Upper lobe of left lung (tissue), 6 donors: ENCODE data around the gene CYB561D1. TPM values are rescaled to one million over a fixed set of nuclear protein-coding genes. Genes with fewer than 3 reads are reported as not detected.

Experiments used
- ATAC-seq, 2 donors: fragments of 200-7000 bp; cut with Tn5 transposase; one replicate each; pipeline ENCODE4 v1.9.1; 2022; ENCODE audit warnings: mild to moderate bottlenecking in 2 of 2, moderate library complexity in 2 of 2; ENCODE audit not compliant: low FRiP score in 2 of 2
- DNase-seq, 2 donors: peaks; one replicate each; pipeline ENCODE4 v3.0.0-alpha.2; 2019 to 2020
- H3K27ac ChIP-seq, 4 donors: fragments of 200-600 bp; sonication (generic); one replicate each; pipeline ENCODE4 v1.5.1; 2016 to 2019
- H3K27me3 ChIP-seq, 4 donors: fragments of 200-600 bp; sonication (generic); one replicate each; pipeline ENCODE4 v1.5.1; 2017 to 2019
- H3K36me3 ChIP-seq, 4 donors: fragments of 200-600 bp; sonication (generic); one replicate each; pipeline ENCODE4 v1.5.1; 2016 to 2019
- H3K4me1 ChIP-seq, 4 donors: fragments of 200-600 bp; sonication (generic); one replicate each; pipeline ENCODE4 v1.5.1; 2018 to 2019
- H3K4me3 ChIP-seq, 4 donors: fragments of 200-600 bp; sonication (generic); one replicate each; pipeline ENCODE4 v1.5.1; 2017 to 2019; ENCODE audit warnings: mild to moderate bottlenecking in 2 of 4, moderate library complexity in 1 of 4
- H3K9me3 ChIP-seq, 4 donors: fragments of 200-600 bp; sonication (generic); one replicate each; pipeline ENCODE4 v1.5.1; 2018 to 2019
- CTCF ChIP-seq, 6 experiments: fragments of 450-650 bp in 4 of 6; fragments of 200-600 bp in 2 of 6; sonication (generic) in 2 of 6; IDR thresholded peaks; one replicate each; pipeline ENCODE4 v1.5.1; 2016 to 2019; ENCODE audit warnings: antibody characterized with exemption in 6 of 6
- EP300 ChIP-seq, 4 donors: sonication (generic); formaldehyde crosslinking; IDR thresholded peaks; one replicate each; pipeline ENCODE4 v1.5.1; 2017; ENCODE audit warnings: antibody characterized with exemption in 4 of 4, control low read depth in 2 of 4
- POLR2A ChIP-seq, 4 donors: fragments of 450-650 bp; IDR thresholded peaks; one replicate each; pipeline ENCODE4 v1.5.1; 2016 to 2017; ENCODE audit warnings: antibody characterized with exemption in 4 of 4, mild to moderate bottlenecking in 2 of 4
- POLR2AphosphoS5 ChIP-seq, 2 donors: sonication (generic); formaldehyde crosslinking; IDR thresholded peaks; one replicate each; pipeline ENCODE4 v1.5.1; 2017; ENCODE audit warnings: antibody characterized with exemption in 2 of 2
- WGBS, 2 donors: methylation state at CpG; one replicate each; pipeline ENCODE4 v1.1.5; 2017 to 2018; 5-methylcytosine and 5-hydroxymethylcytosine counted together
- total RNA-seq, 6 donors: library from RNA; depleted of rRNA in 4 of 6; stranded (reverse); fragments of >200 nt in 4 of 6; gene quantifications; one replicate each; pipeline versions ENCODE4 v1.1.0 to v1.2.1, GENCODE V29; 2016 to 2021
- donor health status: DM: no; HTN: no; CAD: no; lungs with moderate emphysema.
- donor health status: DM: no; HTN: yes; CAD: no; lungs with severe emphysema.

CYB561D1 gene
- total RNA-seq, 6 donors from 2014 or later: 4.2 to 16.4 (median 9.9) TPM

- Histone ChIP-seq H3K9me3 (no peaks in the 10 kb centered on the region), H3K4me1 (peaks cover 10 to 36% (median 20%) of the 10 kb centered on the region in 4 donors), H3K4me3 (no peak overlapping the region), H3K27ac (peak overlapping the region in 1 of 4 donors; percentile 46), H3K36me3 (peaks cover 0 to 7% (median 0%) of the 10 kb centered on the region in 4 donors), H3K27me3 (no peaks in the 10 kb centered on the region)
- DNase-seq (no peak), ATAC-seq (no peak)
- 91 to 92% methylated on average over 1 of the region's 1 CpG for WGBS, 2 donors
- TF ChIP-seq POLR2AphosphoS5 (IDR thresholded peaks at IDR 0.05) (no peak), EP300 (IDR thresholded peaks at IDR 0.05) (no peak), POLR2A (IDR thresholded peaks at IDR 0.05) (no peak), CTCF (IDR thresholded peaks at IDR 0.05) (no peak)
These were observed 11.1 kb downstream of the CYB561D1 start for GRCh38 chr1:109504974-109505373.

- 92 to 93% methylated on average over 15 to 25 of the region's 25 CpGs for WGBS, 2 donors
- peak overlapping the region in 1 of 4 donors; percentile 92 for H3K4me3 ChIP-seq
- H3K9me3 ChIP-seq: no peaks in the 10 kb centered on the region
- ATAC-seq: no peak
- H3K4me1 ChIP-seq: peaks cover 12 to 23% (median 17%) of the 10 kb centered on the region in 4 donors
- TF ChIP-seq EP300 (IDR thresholded peaks at IDR 0.05) (no peak), POLR2A (IDR thresholded peaks at IDR 0.05) (no peak), POLR2AphosphoS5 (IDR thresholded peaks at IDR 0.05) (no peak), CTCF (IDR thresholded peaks at IDR 0.05) (no peak)
- no peaks in the 10 kb centered on the region for H3K36me3 ChIP-seq
- no peak overlapping the region for H3K27ac ChIP-seq
- DNase-seq: peak in 1 of 2 donors; percentile 61
- no peaks in the 10 kb centered on the region for H3K27me3 ChIP-seq
These were observed 14.3 kb downstream of the CYB561D1 start for GRCh38 chr1:109508001-109508872.

GRCh38 chr1:109508873-109509175 lies 14.9 kb downstream of the CYB561D1 start:
- ATAC-seq (no peak), DNase-seq (no peak)
- no peaks in the 10 kb centered on the region for H3K36me3 ChIP-seq
- WGBS, 2 donors: 65 to 79% methylated on average over 5 of the region's 7 CpGs
- TF ChIP-seq POLR2A (IDR thresholded peaks at IDR 0.05) (no peak), POLR2AphosphoS5 (IDR thresholded peaks at IDR 0.05) (no peak), EP300 (IDR thresholded peaks at IDR 0.05) (no peak)
- no peaks in the 10 kb centered on the region for H3K27me3 ChIP-seq
- H3K27ac ChIP-seq: peak overlapping the region in 1 of 4 donors; percentile 49
- H3K4me3 ChIP-seq: peak overlapping the region in 3 of 4 donors; percentile 78 to 92 (median 83)
- H3K4me1 ChIP-seq: peaks cover 12 to 23% (median 16%) of the 10 kb centered on the region in 4 donors
- no peaks in the 10 kb centered on the region for H3K9me3 ChIP-seq

- no peaks in the 10 kb centered on the region for H3K27me3 ChIP-seq
- WGBS, 2 donors: 0 to 4% methylated on average over 16 to 42 of the region's 100 CpGs
- H3K4me1 ChIP-seq: peaks cover 12 to 23% (median 15%) of the 10 kb centered on the region in 4 donors
- peak in 1 of 2 donors; percentile 89 for ATAC-seq
- H3K27ac ChIP-seq: peak within 1 kb of the TSS in 2 of 4 donors; percentile 49 to 68
- peak within 1 kb of the TSS; percentile 57 to 92 (median 80) for H3K4me3 ChIP-seq
- H3K9me3 ChIP-seq: no peaks in the 10 kb centered on the region
- no peaks in the 10 kb centered on the region for H3K36me3 ChIP-seq
- no peak for TF ChIP-seq EP300 (IDR thresholded peaks at IDR 0.05)
- TF ChIP-seq CTCF (IDR thresholded peaks at IDR 0.05): peak in 1 of 6 experiments; percentile 12
- DNase-seq: peak; percentile 53 to 96
These were observed 15.6 kb downstream of the CYB561D1 start, which contains the start of gene AMIGO1 for GRCh38 chr1:109509176-109510134. TSS of gene AMIGO1 (minus strand) at chr1:109509727. CDS start at chr1:109508912, 815 bp downstream.
